Gastrocnemius medialis (tissue), 4 donors: ENCODE results near the gene DHX34.

Experiments
- POLR2A ChIP-seq, 2 donors: fragments of 450-650 bp; IDR thresholded peaks; one replicate each; pipeline ENCODE4 v1.6.1; 2017; ENCODE audit warnings: antibody characterized with exemption in 2 of 2, mild to moderate bottlenecking in 2 of 2, moderate library complexity in 2 of 2
- TF ChIP-seq, protein P1 (sequence below), 5 experiments: fragments of 450-650 bp in 3 of 5; fragments of 200-600 bp in 2 of 5; sonication (generic) in 2 of 5; IDR thresholded peaks in 4 of 5; conservative IDR thresholded peaks in 1 of 5; 1 replicate in 4 of 5; 2 replicates in 1 of 5; pipeline ENCODE4 v1.5.1; 2016 to 2019; ENCODE audit warnings: antibody characterized with exemption in 5 of 5, mild to moderate bottlenecking in 3 of 5, moderate library complexity in 3 of 5

DNA sequence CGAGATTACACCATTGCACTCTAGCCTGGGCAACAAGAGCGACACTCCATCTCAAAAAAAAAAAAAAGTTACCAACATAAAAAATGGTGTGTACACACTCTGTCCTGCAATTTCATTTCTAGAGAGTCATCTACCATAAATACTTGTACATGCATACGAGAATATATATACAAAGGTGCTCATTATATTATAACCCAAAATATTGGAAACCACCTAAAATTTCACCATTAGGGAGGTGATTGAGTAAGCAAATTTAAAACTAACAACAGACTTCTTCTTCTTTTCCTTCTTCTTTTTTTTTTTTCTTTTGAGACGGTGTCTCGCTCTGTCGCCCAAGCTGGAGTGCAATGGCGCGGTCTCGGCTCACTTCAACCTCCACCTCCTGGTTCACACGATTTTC, 46.9 kb upstream of the DHX34 start:
- no peak for TF ChIP-seq POLR2A (IDR thresholded peaks at IDR 0.05)
- TF ChIP-seq, protein P1, sequence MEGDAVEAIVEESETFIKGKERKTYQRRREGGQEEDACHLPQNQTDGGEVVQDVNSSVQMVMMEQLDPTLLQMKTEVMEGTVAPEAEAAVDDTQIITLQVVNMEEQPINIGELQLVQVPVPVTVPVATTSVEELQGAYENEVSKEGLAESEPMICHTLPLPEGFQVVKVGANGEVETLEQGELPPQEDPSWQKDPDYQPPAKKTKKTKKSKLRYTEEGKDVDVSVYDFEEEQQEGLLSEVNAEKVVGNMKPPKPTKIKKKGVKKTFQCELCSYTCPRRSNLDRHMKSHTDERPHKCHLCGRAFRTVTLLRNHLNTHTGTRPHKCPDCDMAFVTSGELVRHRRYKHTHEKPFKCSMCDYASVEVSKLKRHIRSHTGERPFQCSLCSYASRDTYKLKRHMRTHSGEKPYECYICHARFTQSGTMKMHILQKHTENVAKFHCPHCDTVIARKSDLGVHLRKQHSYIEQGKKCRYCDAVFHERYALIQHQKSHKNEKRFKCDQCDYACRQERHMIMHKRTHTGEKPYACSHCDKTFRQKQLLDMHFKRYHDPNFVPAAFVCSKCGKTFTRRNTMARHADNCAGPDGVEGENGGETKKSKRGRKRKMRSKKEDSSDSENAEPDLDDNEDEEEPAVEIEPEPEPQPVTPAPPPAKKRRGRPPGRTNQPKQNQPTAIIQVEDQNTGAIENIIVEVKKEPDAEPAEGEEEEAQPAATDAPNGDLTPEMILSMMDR (IDR thresholded peaks at IDR 0.05 in 4 of 5, conservative IDR thresholded peaks at IDR 0.05 in 1 of 5) = no peak
